ENCODE results near the gene GPR35.
"Not testable (repeated sequence)": the region's sequence is repeated elsewhere in the genome, so short reads cannot be mapped to it uniquely, and the experiment has no call there.

The GPR35 gene

GRCh38 chr2:240640939-240641338, 15.7 kb downstream of the GPR35 start:
- DNase-seq, result peak; percentile 37

- peak; percentile 17 for DNase-seq
Observed at GRCh38 chr2:240642061-240642805, 17.0 kb downstream of the GPR35 start.

GRCh38 chr2:240642806-240643092, 17.5 kb downstream of the GPR35 start:
- DNase-seq, result no peak

- peak; percentile 15 for DNase-seq
Observed at GRCh38 chr2:240643093-240643810, 18.0 kb downstream of the GPR35 start.

- DNase-seq, result peak; percentile 16
Observed at GRCh38 chr2:240643811-240644150, 18.5 kb downstream of the GPR35 start.

- no peak for DNase-seq
Observed at GRCh38 chr2:240644171-240644651, 18.9 kb downstream of the GPR35 start.

- peak; percentile 12 for DNase-seq
Observed at GRCh38 chr2:240644859-240645301, 19.6 kb downstream of the GPR35 start.

- peak; percentile 10 for DNase-seq
Observed at GRCh38 chr2:240645346-240645745, 20.1 kb downstream of the GPR35 start.

GRCh38 chr2:240645801-240646175, 20.5 kb downstream of the GPR35 start:
- DNase-seq, result no peak

GRCh38 chr2:240646176-240646899, 21.1 kb downstream of the GPR35 start:
- DNase-seq, result no peak

GRCh38 chr2:240646900-240647502, 21.7 kb downstream of the GPR35 start:
- no peak for DNase-seq

GRCh38 chr2:240647503-240648154, 22.3 kb downstream of the GPR35 start:
- DNase-seq, result no peak

- no peak for DNase-seq
Observed at GRCh38 chr2:240648155-240648649, 22.9 kb downstream of the GPR35 start.

GRCh38 chr2:240648650-240649275, 23.5 kb downstream of the GPR35 start:
- peak; percentile 26 for DNase-seq

- no peak for DNase-seq
Observed at GRCh38 chr2:240649331-240649730, 24.1 kb downstream of the GPR35 start.

- DNase-seq, result no peak
Observed at GRCh38 chr2:240650254-240650965, 25.1 kb downstream of the GPR35 start.

- no peak for DNase-seq
Observed at GRCh38 chr2:240651185-240651584, 25.9 kb downstream of the GPR35 start.

GRCh38 chr2:240655931-240656886, 30.9 kb downstream of the GPR35 start:
- no peak for DNase-seq

- not testable (repeated sequence) for DNase-seq
Observed at GRCh38 chr2:240659883-240660282, 34.6 kb downstream of the GPR35 start.

- no peak for DNase-seq
Observed at GRCh38 chr2:240662681-240663080, 37.4 kb downstream of the GPR35 start.
